Thyroid gland (tissue), 4 donors: ENCODE results near the gene PIP. TPM values are rescaled to one million over a fixed set of nuclear protein-coding genes. Genes with fewer than 3 reads are reported as not detected.
A peak's percentile ranks its signal among the peaks of the same experiment; 100 is the strongest.
"Not testable (repeated sequence)": the region's sequence is repeated elsewhere in the genome, so short reads cannot be mapped to it uniquely, and the experiment has no call there.

Experiments
- DNase-seq, 2 donors: peaks; one replicate each; pipeline ENCODE4 v3.0.0-alpha.2; 2019
- H3K27ac ChIP-seq, 3 donors: fragments of 200-600 bp; sonication (generic); 1 replicate in 2 of 3; 2 replicates in 1 of 3; pipeline ENCODE4 v1.5.1; 2016 to 2019; ENCODE audit warnings: mild to moderate bottlenecking in 1 of 3, moderate library complexity in 1 of 3
- H3K27me3 ChIP-seq: fragments of 200-600 bp; sonication (generic); one replicate; pipeline ENCODE4 v1.5.1; 2019
- H3K36me3 ChIP-seq, 2 donors: fragments of 200-600 bp; sonication (generic); one replicate each; pipeline ENCODE4 v1.5.1; 2016 to 2019
- H3K4me1 ChIP-seq, 2 donors: fragments of 200-600 bp; sonication (generic); one replicate each; pipeline ENCODE4 v1.5.1; 2017 to 2019
- H3K4me3 ChIP-seq, 3 donors: fragments of 200-600 bp; sonication (generic); replicated peaks in 1 of 3; 1 replicate in 2 of 3; 2 replicates in 1 of 3; pipeline ENCODE4 v1.5.1; 2016; ENCODE audit warnings: mild to moderate bottlenecking in 1 of 3
- H3K9me3 ChIP-seq: fragments of 200-600 bp; sonication (generic); one replicate; pipeline ENCODE4 v1.5.1; 2017
- CTCF ChIP-seq, 6 experiments: fragments of 200-600 bp in 3 of 6; fragments of 450-650 bp in 3 of 6; sonication (generic) in 3 of 6; IDR thresholded peaks; one replicate each; pipeline ENCODE4 v1.5.1; 2016 to 2019; ENCODE audit warnings: antibody characterized with exemption in 6 of 6, mild to moderate bottlenecking in 2 of 6, inconsistent platforms in 1 of 6, moderate library complexity in 1 of 6
- POLR2A ChIP-seq, 2 donors: fragments of 450-650 bp; IDR thresholded peaks; one replicate each; pipeline ENCODE4 v1.6.1; 2017; ENCODE audit warnings: antibody characterized with exemption in 2 of 2, mild to moderate bottlenecking in 2 of 2, moderate library complexity in 1 of 2
- WGBS, 2 donors: methylation state at CpG; one replicate each; pipeline ENCODE4 v1.1.5; 2017; 5-methylcytosine and 5-hydroxymethylcytosine counted together
- intact Hi-C: fragments of 100-400 bp; cut with DNase I; formaldehyde crosslinking; loops from one replicate; pipeline ENCODE4 v1.15.1; 2023
- total RNA-seq, 4 donors: library from RNA; depleted of rRNA; stranded (reverse); fragments of >200 nt; gene quantifications; one replicate each; pipeline ENCODE4 v1.2.3, GENCODE V29; 2016

PIP gene
- total RNA-seq: not detected

- TF ChIP-seq POLR2A (IDR thresholded peaks at IDR 0.05) (no peak), CTCF (IDR thresholded peaks at IDR 0.05) (no peak)
- H3K36me3 ChIP-seq: no peaks in the 10 kb centered on the region
- DNase-seq: peak; percentile 21 to 28
- 33 to 34% methylated on average over 4 of the region's 4 CpGs for WGBS, 2 donors
- intact Hi-C loops: no loop called here
- H3K27me3 ChIP-seq: no peaks in the 10 kb centered on the region
- no peak within 1 kb of the TSS for H3K4me3 ChIP-seq
- peaks cover 0 to 13% of the 10 kb centered on the region in 2 donors for H3K4me1 ChIP-seq
- H3K9me3 ChIP-seq: no peaks in the 10 kb centered on the region
- H3K27ac ChIP-seq: peak within 1 kb of the TSS in 1 of 3 donors; percentile 49
Observed at GRCh38 chr7:143131781-143132180, at the start of gene PIP. Gene PIP (plus strand): TSS chr7:143132077. CDS start chr7:143132117, 40 bp downstream.

- no peak overlapping the region for H3K4me3 ChIP-seq
- 65 to 81% methylated on average over 1 of the region's 1 CpG for WGBS, 2 donors
- no peaks in the 10 kb centered on the region for H3K9me3 ChIP-seq
- TF ChIP-seq CTCF (IDR thresholded peaks at IDR 0.05) (no peak), POLR2A (IDR thresholded peaks at IDR 0.05) (no peak)
- H3K4me1 ChIP-seq: no peaks in the 10 kb centered on the region
- intact Hi-C loops: no loop called here
- no peak overlapping the region for H3K27ac ChIP-seq
- no peaks in the 10 kb centered on the region for H3K27me3 ChIP-seq
- no peaks in the 10 kb centered on the region for H3K36me3 ChIP-seq
- no peak for DNase-seq
Observed at GRCh38 chr7:143085109-143085508, 46.8 kb upstream of the PIP start.

GRCh38 chr7:143085610-143086009 lies 46.3 kb upstream of the PIP start:
- not testable (repeated sequence) for H3K27ac ChIP-seq

GRCh38 chr7:143088549-143089231 lies 43.2 kb upstream of the PIP start:
- DNase-seq, intact Hi-C loops, H3K4me3 ChIP-seq, H3K9me3 ChIP-seq, H3K4me1 ChIP-seq, H3K27ac ChIP-seq, H3K27me3 ChIP-seq, H3K36me3 ChIP-seq: not testable (repeated sequence)
- 85% methylated on average over 15 to 16 of the region's 16 CpGs for WGBS, 2 donors

More at GRCh38 chr7:143085610-143086009, 46.3 kb upstream of the PIP start:
- intact Hi-C loops, H3K4me3 ChIP-seq, H3K27me3 ChIP-seq, DNase-seq, H3K36me3 ChIP-seq, H3K9me3 ChIP-seq, H3K4me1 ChIP-seq: not testable (repeated sequence)
- WGBS, 2 donors: 87 to 93% methylated on average over 3 of the region's 3 CpGs

- Histone ChIP-seq H3K27me3 (no peaks in the 10 kb centered on the region), H3K4me3 (no peak overlapping the region), H3K4me1 (peaks cover 5 to 6% of the 10 kb centered on the region in 2 donors), H3K27ac (peak overlapping the region in 2 of 3 donors; percentile 10 to 58), H3K9me3 (no peaks in the 10 kb centered on the region), H3K36me3 (no peaks in the 10 kb centered on the region)
- peak; percentile 62 to 76 for DNase-seq
- whole genome bisulfite sequencing, 2 donors: 43 to 48% methylated on average over 2 of the region's 2 CpGs
- TF ChIP-seq CTCF (IDR thresholded peaks at IDR 0.05) (no peak), POLR2A (IDR thresholded peaks at IDR 0.05) (no peak)
- intact Hi-C loops: no loop called here
Observed at GRCh38 chr7:143096146-143096545, 35.7 kb upstream of the PIP start.

GRCh38 chr7:143099579-143099978 lies 32.3 kb upstream of the PIP start:
- DNase-seq, intact Hi-C loops, H3K27me3 ChIP-seq, H3K27ac ChIP-seq, H3K4me3 ChIP-seq, H3K36me3 ChIP-seq, H3K4me1 ChIP-seq, H3K9me3 ChIP-seq: not testable (repeated sequence)
- 87 to 95% methylated on average over 1 of the region's 1 CpG for WGBS, 2 donors
